HL-60 (cell line): ENCODE results near the gene MYO1E.

Experiments used
- POLR2AphosphoS5 ChIP-seq: IDR thresholded peaks from 2 replicates; pipeline ENCODE4 v1.6.1; 2012; ENCODE audit warnings: low read depth
- TF ChIP-seq, protein P1 (sequence below): IDR thresholded peaks from one replicate; pipeline ENCODE4 v1.5.1; 2011; ENCODE audit warnings: low read length, control low read depth, inconsistent platforms; ENCODE audit not compliant: insufficient read depth
- TF ChIP-seq, protein P2 (sequence below): IDR thresholded peaks from 2 replicates; pipeline ENCODE4 v1.6.1; 2012; ENCODE audit warnings: low read depth; ENCODE audit not compliant: insufficient replicate concordance

DNA sequence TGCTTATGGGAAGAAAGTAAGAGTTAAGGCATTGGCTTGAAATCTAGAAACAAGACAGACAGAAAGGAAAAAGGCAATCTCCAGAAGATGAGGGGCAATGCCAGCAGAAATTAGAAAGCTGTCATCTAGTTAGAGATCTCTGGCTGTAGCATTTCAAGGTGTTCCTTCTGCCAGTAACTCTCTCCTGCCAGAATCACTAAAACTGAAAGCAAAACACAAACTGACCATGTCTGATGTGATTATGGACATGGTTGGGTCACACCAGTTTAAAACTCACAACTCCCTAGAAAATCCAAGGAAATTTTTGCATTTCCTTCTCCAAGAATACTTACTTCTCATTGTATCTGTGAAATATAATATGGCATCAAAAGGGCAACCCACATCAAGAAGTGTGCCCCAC lies 83.1 kb downstream of the MYO1E start:
- TF ChIP-seq POLR2AphosphoS5, result no peak
- TF ChIP-seq, protein P1, sequence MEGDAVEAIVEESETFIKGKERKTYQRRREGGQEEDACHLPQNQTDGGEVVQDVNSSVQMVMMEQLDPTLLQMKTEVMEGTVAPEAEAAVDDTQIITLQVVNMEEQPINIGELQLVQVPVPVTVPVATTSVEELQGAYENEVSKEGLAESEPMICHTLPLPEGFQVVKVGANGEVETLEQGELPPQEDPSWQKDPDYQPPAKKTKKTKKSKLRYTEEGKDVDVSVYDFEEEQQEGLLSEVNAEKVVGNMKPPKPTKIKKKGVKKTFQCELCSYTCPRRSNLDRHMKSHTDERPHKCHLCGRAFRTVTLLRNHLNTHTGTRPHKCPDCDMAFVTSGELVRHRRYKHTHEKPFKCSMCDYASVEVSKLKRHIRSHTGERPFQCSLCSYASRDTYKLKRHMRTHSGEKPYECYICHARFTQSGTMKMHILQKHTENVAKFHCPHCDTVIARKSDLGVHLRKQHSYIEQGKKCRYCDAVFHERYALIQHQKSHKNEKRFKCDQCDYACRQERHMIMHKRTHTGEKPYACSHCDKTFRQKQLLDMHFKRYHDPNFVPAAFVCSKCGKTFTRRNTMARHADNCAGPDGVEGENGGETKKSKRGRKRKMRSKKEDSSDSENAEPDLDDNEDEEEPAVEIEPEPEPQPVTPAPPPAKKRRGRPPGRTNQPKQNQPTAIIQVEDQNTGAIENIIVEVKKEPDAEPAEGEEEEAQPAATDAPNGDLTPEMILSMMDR, result no peak
- TF ChIP-seq, protein P2, sequence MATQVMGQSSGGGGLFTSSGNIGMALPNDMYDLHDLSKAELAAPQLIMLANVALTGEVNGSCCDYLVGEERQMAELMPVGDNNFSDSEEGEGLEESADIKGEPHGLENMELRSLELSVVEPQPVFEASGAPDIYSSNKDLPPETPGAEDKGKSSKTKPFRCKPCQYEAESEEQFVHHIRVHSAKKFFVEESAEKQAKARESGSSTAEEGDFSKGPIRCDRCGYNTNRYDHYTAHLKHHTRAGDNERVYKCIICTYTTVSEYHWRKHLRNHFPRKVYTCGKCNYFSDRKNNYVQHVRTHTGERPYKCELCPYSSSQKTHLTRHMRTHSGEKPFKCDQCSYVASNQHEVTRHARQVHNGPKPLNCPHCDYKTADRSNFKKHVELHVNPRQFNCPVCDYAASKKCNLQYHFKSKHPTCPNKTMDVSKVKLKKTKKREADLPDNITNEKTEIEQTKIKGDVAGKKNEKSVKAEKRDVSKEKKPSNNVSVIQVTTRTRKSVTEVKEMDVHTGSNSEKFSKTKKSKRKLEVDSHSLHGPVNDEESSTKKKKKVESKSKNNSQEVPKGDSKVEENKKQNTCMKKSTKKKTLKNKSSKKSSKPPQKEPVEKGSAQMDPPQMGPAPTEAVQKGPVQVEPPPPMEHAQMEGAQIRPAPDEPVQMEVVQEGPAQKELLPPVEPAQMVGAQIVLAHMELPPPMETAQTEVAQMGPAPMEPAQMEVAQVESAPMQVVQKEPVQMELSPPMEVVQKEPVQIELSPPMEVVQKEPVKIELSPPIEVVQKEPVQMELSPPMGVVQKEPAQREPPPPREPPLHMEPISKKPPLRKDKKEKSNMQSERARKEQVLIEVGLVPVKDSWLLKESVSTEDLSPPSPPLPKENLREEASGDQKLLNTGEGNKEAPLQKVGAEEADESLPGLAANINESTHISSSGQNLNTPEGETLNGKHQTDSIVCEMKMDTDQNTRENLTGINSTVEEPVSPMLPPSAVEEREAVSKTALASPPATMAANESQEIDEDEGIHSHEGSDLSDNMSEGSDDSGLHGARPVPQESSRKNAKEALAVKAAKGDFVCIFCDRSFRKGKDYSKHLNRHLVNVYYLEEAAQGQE, result no peak
